NCI-H510A treated with DMSO at 0.1 percent for 48 hours (cell line): Measurements from ENCODE around the gene LRRTM4.
"Not testable (repeated sequence)": the region's sequence is repeated elsewhere in the genome, so short reads cannot be mapped to it uniquely, and the experiment has no call there.

ENCODE experiments used
- DNase-seq: peaks from one replicate; lab custom pipeline; 2025; lab: John Stamatoyannopoulos, UW

LRRTM4 gene

DNA sequence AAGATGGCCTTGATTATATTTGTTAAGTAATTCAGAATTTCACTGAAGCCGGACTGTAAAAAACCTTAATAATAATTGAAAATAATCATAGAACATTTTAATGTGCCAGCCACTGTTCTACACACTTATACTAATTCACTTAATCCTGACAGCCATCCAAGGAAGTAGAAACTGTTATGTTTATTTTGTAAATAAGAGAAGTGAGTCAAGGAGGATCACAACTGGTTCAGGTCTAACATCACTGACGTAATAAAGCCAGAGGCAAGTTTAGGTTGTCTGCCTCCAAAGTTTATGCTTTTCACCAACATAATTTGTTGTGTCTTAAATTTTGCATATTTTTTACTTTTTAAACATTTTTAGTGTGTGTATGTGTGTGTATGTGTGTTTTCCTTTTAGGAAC is 436.1 kb downstream of the LRRTM4 start:
- DNase-seq, result no peak

DNA sequence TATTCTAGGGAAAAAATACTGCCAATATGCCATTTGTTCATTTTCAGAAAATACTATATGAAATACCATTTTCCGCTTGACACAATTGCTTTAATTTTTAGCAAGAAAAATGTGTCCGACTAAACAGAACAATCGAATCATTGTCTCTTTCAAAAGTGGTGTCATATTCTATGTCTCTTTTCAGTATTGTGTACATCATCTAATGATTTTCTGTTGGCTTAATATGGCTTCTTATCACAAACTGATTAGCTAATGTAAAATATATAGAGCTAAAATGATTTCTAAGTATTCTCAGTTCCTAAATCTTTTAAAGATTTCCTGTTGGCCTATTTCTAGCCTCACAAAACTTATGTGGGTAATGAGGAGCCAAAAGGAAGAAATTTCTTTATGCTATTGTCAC is 436.6 kb downstream of the LRRTM4 start:
- DNase-seq, result no peak

DNA sequence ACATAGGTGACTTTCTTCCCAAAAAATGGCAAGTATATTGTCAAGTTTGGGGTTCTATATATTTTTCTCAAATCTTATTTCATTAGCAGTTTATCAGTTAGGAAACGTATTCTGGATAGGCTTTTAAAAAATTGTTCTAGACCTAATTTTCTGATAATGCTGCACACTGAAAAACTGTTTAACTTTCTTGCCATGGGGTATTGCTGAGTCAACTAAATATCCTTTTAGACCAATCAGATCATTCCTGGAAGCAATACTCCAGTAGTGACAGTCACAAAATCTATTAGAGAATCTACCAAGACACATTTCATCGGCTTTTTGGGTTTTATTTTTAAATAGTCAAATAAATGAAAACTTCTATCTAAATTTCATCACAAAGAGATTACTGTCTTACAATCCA is 440.6 kb downstream of the LRRTM4 start:
- DNase-seq, result no peak

DNA sequence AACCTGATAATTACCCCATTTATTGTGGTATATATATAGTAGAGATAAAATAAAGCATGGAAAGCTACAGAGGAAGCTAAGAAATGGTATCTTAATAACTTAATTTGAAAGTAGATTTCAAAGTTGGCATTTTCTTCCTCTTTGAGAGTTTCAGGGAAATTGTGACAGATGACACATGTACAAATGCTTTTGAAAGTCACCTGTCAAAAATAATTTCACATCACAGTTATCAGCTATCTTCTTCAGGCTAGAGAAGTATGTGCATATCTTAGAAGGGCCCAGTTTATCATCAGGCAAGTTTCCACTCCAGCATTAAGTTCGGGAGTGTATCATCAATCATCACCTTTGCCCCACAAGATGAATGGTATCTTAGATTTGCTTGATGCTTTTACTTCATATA is 457.9 kb downstream of the LRRTM4 start:
- no peak for DNase-seq

DNA sequence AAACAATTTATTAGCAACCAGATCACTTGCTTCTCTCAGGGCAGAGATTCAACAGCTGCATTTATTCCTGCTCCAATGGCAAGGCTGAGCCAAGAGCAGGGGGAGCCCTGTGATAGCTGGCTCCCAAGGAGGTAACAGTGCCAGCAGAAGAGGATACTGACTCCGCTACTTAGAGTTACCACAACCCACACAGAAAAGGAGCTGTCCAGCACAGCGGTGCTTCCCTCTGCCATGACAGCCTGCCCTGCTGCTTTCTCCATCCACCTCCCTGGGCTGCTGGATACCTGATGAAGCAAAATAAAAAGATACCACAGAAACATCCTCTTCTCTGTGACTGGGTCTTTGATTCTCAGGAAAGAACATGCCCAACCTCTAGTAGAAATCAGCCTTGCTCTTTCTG is 467.2 kb downstream of the LRRTM4 start:
- no peak for DNase-seq

DNA sequence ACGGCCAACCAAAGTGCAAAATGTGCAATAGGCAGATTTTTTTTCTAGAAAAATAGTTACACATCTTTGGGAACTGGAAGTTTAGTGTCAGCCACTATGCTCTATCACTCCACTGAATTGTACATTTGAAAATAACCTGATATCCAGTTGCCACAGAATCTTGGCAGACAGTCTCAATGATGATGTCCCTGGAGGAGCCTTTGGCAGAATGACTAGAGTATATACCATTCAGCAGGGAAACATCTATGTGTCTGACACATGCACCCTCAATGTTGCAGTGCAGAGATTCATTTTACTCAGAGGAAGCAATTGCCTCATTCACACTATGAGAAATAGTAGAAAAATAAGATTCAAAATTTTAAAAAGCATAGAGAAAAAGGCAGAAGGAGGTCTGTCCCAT is 475.8 kb downstream of the LRRTM4 start:
- no peak for DNase-seq

DNA sequence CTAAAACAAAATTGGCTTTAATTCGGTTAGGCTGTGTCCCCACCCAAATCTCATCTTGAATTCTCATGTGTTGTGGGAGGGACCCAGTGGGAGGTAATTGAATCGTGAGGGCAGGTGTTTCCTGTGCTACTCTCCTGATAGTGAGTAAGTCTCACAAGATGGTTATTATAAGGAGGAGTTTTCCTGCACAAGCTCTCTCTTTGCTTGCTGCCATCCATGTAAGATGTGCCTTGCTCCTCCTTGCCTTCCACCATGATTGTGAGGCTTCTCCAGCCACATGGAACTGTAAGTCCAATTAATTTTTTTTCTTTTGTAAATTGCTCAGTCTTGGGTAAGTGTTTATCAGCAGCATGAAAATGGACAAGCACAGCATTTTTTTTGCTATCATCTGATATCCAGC is 476.7 kb downstream of the LRRTM4 start:
- DNase-seq, result not testable (repeated sequence)

DNA sequence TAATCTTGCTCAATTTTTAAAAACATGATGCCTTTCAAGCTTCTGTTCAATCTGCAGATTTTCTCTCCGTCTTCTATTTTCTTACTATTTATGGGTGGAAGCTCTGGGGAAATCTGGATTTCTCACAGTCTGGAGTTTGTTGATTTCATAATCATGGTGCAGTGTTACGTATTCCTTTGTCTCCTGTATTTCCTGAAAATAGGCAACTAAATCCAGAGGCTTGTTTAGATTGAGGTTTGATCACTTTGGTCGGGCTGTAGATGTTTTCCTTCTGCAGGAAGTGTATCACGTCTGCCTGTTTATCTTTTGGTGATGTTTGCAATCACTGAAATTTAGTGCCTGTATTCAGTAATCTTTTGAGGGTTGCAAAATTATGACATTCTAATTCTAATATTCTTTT is 487.7 kb downstream of the LRRTM4 start:
- no peak for DNase-seq

DNA sequence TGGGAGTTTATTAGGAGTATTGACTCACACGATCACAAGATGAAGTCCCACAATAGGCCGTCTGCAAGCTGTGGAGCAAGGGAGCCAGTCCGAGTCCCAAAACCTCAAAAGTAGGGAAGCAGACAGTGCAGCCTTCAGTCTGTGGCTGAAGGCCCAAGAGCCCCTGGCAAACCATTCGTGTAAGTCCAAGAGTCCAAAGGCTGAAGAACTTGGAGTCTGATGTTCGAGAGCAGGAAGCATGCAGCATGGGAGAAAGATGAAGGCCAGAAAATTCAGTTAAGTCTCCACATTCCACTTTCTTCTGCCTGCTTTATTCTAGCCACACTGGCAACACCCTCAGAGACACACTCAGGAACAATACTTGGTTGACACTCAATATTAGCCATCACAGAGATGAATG is 492.9 kb downstream of the LRRTM4 start:
- DNase-seq, result not testable (repeated sequence)

DNA sequence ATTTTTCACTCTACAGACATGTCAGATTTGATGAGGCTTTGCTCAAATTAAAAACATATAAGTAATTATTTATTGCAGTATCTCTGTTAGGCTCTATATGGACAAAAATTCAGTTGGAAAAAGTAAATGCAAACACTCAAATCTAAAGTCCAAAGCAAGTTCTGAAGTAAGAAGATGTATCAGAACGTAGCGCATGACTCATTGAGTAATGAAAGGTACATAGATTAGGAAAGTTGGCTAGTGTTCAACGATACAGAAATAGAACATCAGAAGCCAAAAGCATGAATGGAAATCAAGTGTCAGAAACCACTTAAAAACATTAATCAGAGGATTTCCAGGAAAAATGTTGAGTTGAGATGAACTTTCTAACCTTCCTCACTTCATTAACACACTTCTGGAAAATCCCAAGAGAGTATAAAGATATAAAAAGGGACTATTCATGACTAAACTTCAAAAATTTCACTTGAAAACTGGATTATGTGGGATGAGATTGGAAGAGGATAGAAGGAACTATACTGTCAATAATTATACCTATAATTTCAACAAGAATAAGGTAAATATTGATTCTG is 494.1 kb downstream of the LRRTM4 start:
- no peak for DNase-seq

DNA sequence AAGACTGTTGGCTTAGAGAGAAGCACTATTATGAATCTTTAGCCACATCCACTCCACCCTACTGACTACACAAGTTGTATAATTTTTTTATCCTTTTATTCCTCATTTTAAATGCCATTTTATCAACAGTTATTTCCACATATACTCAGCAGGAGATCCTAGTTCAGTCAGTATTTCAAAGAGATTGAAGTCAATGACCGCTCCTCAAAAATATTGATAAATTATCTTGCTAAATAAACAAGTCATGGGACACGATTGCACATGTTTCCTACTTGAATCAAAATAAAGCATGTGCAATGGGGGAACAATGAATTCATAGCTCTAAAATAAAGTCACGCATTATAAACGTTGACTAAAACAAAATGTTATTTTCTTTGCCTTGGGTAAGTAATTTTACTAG is 496.5 kb downstream of the LRRTM4 start:
- no peak for DNase-seq

DNA sequence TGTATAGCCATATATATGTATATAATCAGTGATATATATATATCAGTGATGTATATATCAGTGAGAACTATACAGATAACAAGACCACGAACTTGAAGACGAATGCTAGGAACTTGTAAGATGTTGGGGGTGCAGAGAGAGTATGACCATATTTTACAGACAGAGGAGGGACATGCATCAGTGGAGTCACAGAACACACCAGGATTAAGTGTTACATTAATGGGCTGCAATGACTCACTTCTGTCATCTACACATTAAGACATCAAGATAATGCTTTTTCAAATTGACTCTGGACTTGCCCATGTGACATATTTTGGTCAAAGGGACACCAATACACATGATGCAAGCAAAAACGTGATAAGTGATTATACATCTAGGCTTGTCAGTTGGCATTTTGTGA is 501.0 kb downstream of the LRRTM4 start:
- DNase-seq, result no peak

DNA sequence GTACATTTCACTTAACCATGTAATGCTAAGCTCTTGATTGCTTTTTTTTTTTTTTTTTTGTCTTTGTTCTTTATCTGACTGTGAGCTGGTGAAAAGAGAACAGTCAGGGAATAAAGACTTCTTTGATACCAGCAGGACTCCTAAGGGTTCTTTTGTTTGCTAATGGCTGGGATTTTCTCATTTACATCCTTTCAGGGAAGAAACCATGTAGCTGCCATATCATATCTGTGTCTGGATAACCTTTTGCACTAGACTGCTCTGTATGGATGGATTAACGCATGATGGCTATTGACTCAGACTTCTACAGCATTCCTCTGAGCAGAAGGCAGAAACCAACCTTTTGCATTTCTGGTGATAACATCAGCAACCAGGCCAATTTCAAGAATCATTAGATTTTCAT is 504.0 kb downstream of the LRRTM4 start:
- DNase-seq, result no peak

DNA sequence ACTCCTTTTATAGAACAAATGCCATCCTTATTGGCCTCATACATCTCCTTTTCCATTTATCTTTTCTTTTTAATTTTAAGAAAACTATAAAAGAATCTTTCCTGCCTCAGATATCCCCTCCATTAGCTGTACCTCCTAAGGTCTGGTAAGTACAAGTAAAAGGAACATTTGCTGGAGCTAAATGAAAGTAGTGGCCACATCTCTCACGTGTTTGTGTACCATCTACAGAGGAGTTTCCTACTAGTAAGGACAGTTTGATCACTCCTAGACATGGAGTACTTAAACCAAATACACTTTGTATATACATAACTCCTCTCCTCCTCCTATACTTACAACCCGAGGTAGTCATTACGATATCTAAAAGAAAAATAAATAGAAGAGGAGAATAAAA is 504.8 kb downstream of the LRRTM4 start:
- DNase-seq, result peak; percentile 54

DNA sequence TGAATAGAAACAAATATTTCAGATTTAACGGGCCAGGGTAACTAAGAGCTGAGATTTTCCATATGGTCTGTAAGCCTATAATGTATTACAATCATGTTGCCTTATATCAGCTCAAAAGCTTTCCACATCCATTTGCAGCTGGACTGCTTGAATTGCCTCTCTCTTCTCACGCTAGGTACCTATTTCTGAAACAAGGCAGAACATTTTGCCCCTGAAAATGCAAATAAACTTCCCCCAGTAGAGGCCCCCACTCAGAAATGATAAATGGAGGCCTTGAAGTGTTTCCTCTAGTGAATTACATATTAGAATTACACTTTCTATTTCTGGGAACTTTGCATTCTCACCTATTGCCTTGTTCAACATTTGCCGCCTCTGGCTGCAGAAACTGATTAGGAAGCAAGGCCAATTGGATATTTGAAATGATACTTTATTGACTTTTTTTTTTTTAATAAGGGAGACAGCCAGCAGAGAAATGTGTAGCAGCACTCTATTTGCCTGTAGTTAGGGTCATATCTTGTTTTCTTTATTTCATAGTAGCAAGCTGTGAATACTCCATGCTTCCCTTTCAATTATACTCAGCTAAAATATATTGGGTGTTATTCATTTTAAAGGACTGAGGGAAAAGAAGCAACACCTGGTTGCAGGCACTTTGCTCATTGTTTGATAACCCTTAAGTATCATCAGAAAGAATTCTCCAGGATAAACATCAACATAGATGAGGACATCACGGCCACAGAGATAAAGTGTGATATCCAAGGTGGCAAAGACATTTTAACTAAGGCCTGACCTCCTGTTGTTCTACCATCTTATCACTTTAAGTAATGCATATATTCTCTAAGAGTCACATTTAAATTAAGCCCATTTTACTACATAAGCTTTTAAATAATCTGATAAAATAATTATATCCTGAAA is 505.5 kb downstream of the LRRTM4 start:
- DNase-seq, result peak; percentile 71

DNA sequence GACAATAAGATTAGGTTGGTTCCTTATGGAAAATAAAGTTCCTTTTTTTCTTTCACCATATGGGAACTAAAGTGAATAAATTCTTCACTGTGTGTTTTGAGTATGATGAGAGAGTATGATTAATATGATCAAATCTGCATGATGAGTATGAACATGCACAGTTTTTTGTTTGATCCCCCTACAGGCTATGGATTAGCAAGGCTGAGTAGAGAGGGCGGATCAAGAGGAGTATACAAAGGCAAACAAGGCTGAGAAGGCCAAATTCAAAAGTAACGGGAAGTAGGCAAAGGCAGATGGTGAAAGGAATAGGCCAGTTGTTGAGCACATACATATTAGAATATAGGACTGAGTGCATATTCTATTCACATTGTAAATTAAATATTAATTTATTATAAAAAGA is 508.2 kb downstream of the LRRTM4 start:
- no peak for DNase-seq

DNA sequence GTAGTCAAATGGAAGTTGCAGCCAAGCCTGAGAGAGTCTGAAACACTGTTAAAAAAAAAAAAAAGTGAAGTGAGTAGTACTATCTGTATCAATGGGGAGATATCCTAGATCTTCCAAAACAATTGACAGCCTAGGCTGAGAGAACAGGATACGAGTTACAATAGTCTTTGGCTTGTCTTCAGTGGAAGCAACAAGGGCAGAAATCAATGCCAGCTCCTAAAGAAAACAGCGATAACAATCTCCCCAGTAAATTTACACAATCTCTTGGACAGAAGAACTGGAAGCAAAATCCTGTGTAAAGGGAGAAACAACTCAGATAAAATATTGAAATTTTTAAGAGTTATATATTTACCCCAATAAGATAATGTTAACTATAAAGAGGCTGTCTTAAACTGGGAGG is 508.7 kb downstream of the LRRTM4 start:
- no peak for DNase-seq

DNA sequence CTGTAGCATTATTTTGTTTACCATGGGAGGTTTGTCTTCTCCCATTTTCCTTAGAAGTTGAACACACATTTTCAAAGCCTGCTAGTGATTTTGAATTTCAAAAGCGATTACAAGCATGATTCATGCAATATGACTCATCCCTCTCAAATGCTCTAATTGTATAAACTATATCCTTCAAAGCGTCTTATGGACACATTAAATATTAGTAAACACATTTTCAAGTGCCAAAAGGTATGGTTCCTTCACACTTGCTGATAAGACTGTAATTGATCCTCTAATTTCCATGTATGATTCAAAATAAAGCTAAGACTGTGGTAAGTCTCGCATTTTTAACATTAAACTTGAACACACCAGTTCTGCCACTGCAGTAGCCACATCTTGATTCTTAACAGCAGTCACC is 512.9 kb downstream of the LRRTM4 start:
- DNase-seq, result no peak

DNA sequence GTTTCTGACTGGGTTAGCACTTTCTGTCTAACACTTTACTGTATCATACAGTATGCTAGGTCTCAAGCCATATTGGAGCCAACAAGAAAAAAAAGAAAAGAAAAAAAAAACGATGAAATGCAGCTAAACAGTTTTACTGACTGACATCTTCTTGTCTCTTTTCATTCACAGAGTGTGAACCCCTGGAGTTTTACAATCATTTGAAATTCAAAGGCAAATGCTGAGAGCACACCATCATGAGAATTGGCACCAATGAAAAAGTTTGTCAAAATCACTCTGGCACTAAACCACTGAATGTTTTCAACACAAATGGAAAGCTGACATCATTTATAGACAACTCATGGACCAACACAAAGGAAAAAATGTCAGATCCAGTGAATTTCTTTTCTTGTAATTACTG is 513.3 kb downstream of the LRRTM4 start:
- no peak for DNase-seq

DNA sequence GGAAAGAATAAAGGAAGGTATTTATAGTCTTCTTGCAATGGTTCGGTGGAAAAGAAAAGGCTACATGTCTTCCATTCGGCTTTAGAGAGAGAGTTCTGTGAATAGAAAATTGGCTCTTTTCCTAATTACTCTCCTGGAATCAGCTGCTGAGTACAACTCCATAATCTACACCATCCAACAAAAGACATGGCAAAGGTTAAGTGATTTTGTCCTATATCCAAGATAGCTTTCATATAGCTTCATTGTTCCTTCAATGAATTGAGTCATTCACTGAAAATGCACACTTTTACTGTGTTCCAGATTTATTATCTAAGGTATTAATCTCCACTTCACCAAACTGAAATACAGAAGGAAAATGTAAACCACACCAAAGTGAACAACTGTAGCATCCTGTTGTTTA is 514.5 kb downstream of the LRRTM4 start:
- DNase-seq, result no peak

DNA sequence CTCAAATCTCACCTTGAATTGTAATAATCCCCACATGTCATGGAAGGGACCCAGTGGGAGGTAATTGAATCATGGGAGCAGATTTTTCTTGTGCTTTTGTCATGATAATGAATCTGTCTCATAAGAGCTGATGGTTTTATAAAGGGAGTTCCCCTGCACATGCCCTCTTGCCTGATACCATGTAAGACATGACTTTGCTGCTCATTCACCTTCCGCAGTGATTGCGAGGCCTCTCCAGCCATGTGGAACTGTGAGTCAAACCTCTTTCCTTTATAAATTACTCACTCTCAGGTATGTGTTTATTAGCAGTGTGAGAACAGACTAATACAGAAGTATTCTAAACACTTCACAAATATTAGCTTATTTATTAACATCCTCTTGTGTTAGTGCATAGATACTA is 516.7 kb downstream of the LRRTM4 start:
- no peak for DNase-seq

DNA sequence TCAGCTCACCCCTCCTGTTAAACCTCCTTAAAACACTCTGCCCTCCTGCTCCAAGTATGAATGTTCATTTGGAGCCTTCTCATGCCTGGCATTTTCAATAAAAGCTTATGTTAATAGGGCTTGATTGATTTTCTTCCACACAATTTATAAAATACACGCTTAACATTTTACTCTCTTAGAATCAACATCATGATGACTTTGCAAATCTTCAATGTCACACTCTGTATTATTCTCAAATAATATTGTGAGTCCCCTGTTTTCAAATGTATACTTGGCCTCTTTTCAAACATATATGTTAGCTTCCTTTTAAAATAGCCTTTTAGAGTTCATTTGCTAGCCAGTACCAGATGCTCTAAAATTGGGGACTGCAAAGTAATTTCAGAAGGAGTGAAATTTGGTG is 520.3 kb downstream of the LRRTM4 start:
- DNase-seq, result no peak

DNA sequence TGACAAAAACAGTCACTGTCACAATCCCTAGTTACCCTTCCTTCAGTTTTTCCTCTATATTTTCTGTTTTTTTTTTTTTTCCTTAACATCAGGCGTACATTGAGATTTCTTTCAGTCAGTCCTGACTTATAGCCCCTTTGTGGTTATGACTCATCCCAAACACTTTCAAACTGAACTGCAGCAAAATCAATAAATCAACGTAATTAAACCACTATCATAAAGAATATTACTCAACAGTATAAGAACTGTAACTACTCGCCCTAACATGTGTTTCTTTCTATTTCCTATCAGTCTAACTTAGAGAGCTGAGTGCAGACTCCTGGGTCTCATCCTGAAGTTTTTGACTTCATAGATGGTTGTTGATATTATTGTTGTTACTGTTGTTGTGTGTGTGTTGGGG is 523.5 kb downstream of the LRRTM4 start:
- peak; percentile 53 for DNase-seq

DNA sequence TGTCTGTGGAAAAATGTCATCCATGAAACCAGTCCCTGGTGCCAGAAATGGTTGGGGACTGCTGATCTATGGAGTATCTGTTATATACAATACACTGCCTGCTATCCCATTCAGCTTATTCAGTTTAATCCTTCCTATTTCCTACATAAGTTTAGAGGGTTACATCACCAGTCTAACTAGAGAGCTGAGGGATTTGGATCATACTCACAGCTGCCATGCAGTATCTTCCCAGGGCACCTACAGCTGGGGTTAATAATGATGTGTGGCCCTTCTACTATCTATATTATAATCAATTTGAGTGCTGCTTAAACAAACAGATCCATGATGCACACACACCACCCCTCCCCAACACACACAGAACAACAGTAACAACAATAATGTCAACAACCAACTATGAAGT is 524.0 kb downstream of the LRRTM4 start:
- peak; percentile 22 for DNase-seq
